Endothelial cell of umbilical vein (primary cell): Measurements from ENCODE around the gene LINC01488. TPM values are rescaled to one million over a fixed set of nuclear protein-coding genes. Genes with fewer than 3 reads are reported as not detected.
A peak's percentile ranks its signal among the peaks of the same experiment; 100 is the strongest.

Experiments
- BruUV-seq: library from RNA; stranded (reverse); fragments of 400-500 nt; replicated peaks from 2 replicates; lab custom pipeline; 2021; lab: Mats Ljungman, UMichigan
- CTCF ChIA-PET: fragments of 300-600, 350-600 bp; sonication (Branson Sonifier 250); formaldehyde crosslinking; loops from one replicate; lab custom pipeline; 2021; ENCODE audit warnings: antibody characterized with exemption, inconsistent platforms; lab: Charles Lee
- POLR2A ChIA-PET: fragments of 300-600, 350-600 bp; sonication (Branson Sonifier 250); formaldehyde crosslinking; loops from one replicate; lab custom pipeline; 2021; ENCODE audit warnings: antibody characterized with exemption, inconsistent platforms; lab: Charles Lee
- DNase-seq: peaks from one replicate; pipeline ENCODE4 v3.0.0-alpha.2; 2011; ENCODE audit warnings: low read depth, low spot score
- FAIRE-seq: peaks from 2 replicates; lab custom pipeline; 2011; peaks lifted over from hg19 to GRCh38; lab: Jason Lieb, UNC
- H2AFZ ChIP-seq: 2 replicates; pipeline ENCODE4 v1.6.0; 2012; ENCODE audit warnings: low read depth, low read length, control low read depth, inconsistent platforms
- H3K27ac ChIP-seq: 2 replicates; pipeline ENCODE4 v1.5.1; 2011; ENCODE audit warnings: low read depth, mild to moderate bottlenecking, control low read depth, low read length, moderate library complexity; ENCODE audit not compliant: insufficient read depth
- H3K27me3 ChIP-seq, 2 experiments: 2 replicates each; pipeline versions ENCODE4 v1.6.0 to v1.6.1; 2011; ENCODE audit warnings: low read length in 2 of 2, mixed read lengths in 1 of 2; ENCODE audit not compliant: control insufficient read depth in 2 of 2, insufficient read depth in 2 of 2
- H3K36me3 ChIP-seq, 2 experiments: 2 replicates in 1 of 2; 3 replicates in 1 of 2; pipeline ENCODE4 v1.5.1; 2011; ENCODE audit warnings: low read length in 2 of 2, mild to moderate bottlenecking in 1 of 2, moderate library complexity in 1 of 2; ENCODE audit not compliant: control insufficient read depth in 2 of 2, insufficient read depth in 2 of 2; ENCODE audit errors: extremely low read depth in 1 of 2
- H3K4me1 ChIP-seq: 3 replicates; pipeline ENCODE4 v1.5.1; 2011; ENCODE audit warnings: mild to moderate bottlenecking, low read length; ENCODE audit not compliant: control insufficient read depth, insufficient read depth; ENCODE audit errors: extremely low read depth
- H3K4me2 ChIP-seq: 2 replicates; pipeline ENCODE4 v1.6.1; 2011; ENCODE audit warnings: low read length, control low read depth, mixed read lengths; ENCODE audit not compliant: insufficient read depth
- H3K4me3 ChIP-seq, 3 experiments: fragments of 200-600 bp in 1 of 3; sonication (generic), shearing (Covaris generic) in 1 of 3; replicated peaks in 1 of 3; 2 replicates each; pipeline ENCODE4 v1.5.1; 2011 to 2016; ENCODE audit warnings: control low read depth in 3 of 3, low read length in 3 of 3, mild to moderate bottlenecking in 2 of 3, inconsistent platforms in 1 of 3, low read depth in 1 of 3, moderate library complexity in 1 of 3; ENCODE audit not compliant: insufficient read depth in 1 of 3
- H3K79me2 ChIP-seq: 2 replicates; pipeline ENCODE4 v1.6.0; 2012; ENCODE audit warnings: low read length, inconsistent platforms; ENCODE audit not compliant: control insufficient read depth, insufficient read depth
- H3K9ac ChIP-seq: replicated peaks from 2 replicates; pipeline ENCODE3; 2011; ENCODE audit warnings: low read length, control low read depth; ENCODE audit not compliant: insufficient read depth; ENCODE audit errors: extremely low read depth
- H3K9me1 ChIP-seq: replicated peaks from 3 replicates; pipeline ENCODE4 v1.6.0; 2011; ENCODE audit warnings: mild to moderate bottlenecking, low read length; ENCODE audit not compliant: control insufficient read depth, insufficient read depth; ENCODE audit errors: extremely low read depth
- H3K9me3 ChIP-seq: replicated peaks from 2 replicates; pipeline ENCODE4 v1.5.1; 2012; ENCODE audit warnings: low read length, inconsistent platforms; ENCODE audit not compliant: control insufficient read depth, insufficient read depth
- H4K20me1 ChIP-seq: replicated peaks from 2 replicates; pipeline ENCODE3; 2011; ENCODE audit warnings: mild to moderate bottlenecking, low read length; ENCODE audit not compliant: control insufficient read depth, insufficient read depth; ENCODE audit errors: extremely low read depth
- CTCF ChIP-seq, 2 donors: IDR thresholded peaks; 1 replicate in 1 of 2; 2 replicates in 1 of 2; pipeline ENCODE4 v1.5.1; 2011; ENCODE audit warnings: low read length in 2 of 2, mild to moderate bottlenecking in 2 of 2, moderate library complexity in 2 of 2, control low read depth in 1 of 2, inconsistent platforms in 1 of 2, low read depth in 1 of 2; ENCODE audit not compliant: insufficient read depth in 1 of 2; ENCODE audit errors: extremely low read depth in 1 of 2
- EZH2 ChIP-seq: IDR thresholded peaks from 2 replicates; pipeline ENCODE4 v1.6.1; 2012; ENCODE audit warnings: borderline replicate concordance, low read depth, mild to moderate bottlenecking, moderate library complexity, low read length, inconsistent platforms; ENCODE audit not compliant: severe bottlenecking
- FOS ChIP-seq: IDR thresholded peaks from 2 replicates; pipeline ENCODE4 v1.6.1; 2011; ENCODE audit warnings: mild to moderate bottlenecking, low read length, moderate library complexity, borderline replicate concordance; ENCODE audit not compliant: insufficient read depth
- GATA2 ChIP-seq: IDR thresholded peaks from 2 replicates; pipeline ENCODE4 v1.7.0; 2011; ENCODE audit warnings: low read depth, mild to moderate bottlenecking, moderate library complexity, mixed read lengths, low read length; ENCODE audit not compliant: insufficient read length, insufficient read depth
- JUN ChIP-seq: IDR thresholded peaks from 2 replicates; pipeline ENCODE4 v1.6.1; 2011; ENCODE audit warnings: borderline replicate concordance, low read depth; ENCODE audit not compliant: insufficient read length, insufficient read depth
- MAX ChIP-seq: IDR thresholded peaks from 2 replicates; pipeline ENCODE4 v1.6.1; 2011; ENCODE audit not compliant: insufficient read depth, insufficient read length
- MYC ChIP-seq: IDR thresholded peaks from one replicate; pipeline ENCODE4 v1.6.1; 2011; ENCODE audit warnings: mild to moderate bottlenecking, low read depth, low read length
- POLR2A ChIP-seq: IDR thresholded peaks from 2 replicates; pipeline ENCODE4 v1.6.1; 2012; ENCODE audit warnings: low read depth, mild to moderate bottlenecking, control low read depth, low read length
- POLR2AphosphoS5 ChIP-seq: IDR thresholded peaks from 2 replicates; pipeline ENCODE4 v1.6.1; 2012; ENCODE audit warnings: low read depth, mild to moderate bottlenecking, control low read depth, low read length, moderate library complexity; ENCODE audit not compliant: insufficient read depth
- dilution Hi-C: fragments of 300-500 bp; cut with MboI; formaldehyde crosslinking; loops from one replicate; pipeline ENCODE4 v1.15.0; 2019; ENCODE audit warnings: low sequenced_read_pairs; ENCODE audit not compliant: extremely low pct_ligation_motif_present
- intact Hi-C: fragments of 100-400 bp; cut with micrococcal nuclease; formaldehyde crosslinking; loops from one replicate; pipeline ENCODE4 v1.10.0; 2022
- polyA plus RNA-seq, 4 experiments: library from polyadenylated mRNA; depleted of rRNA in 3 of 4; stranded (reverse) in 3 of 4; unstranded in 1 of 4; fragments of >200 nt; gene quantifications; 2 replicates each; pipeline versions ENCODE4 v1.2.1 to v1.2.3, GENCODE V29; 2011 to 2012; ENCODE audit warnings: missing spikeins in 1 of 4
- total RNA-seq: library from RNA; stranded (reverse); gene quantifications from 2 replicates; pipeline ENCODE4 v1.2.3, GENCODE V29; 2021

The LINC01488 gene
- total and polyA plus RNA-seq, 2 donors (not counting 3 experiments of a cell fraction or from before 2014, with no cell fraction given), result not detected

- H3K27me3 ChIP-seq, result peaks cover 0 to 3% of the 10 kb centered on the region in 2 experiments
- DNase-seq (peak; percentile 31), FAIRE-seq (no peak)
- ChIA-PET CTCF (interaction anchor here (1.0 kb wide), 1 partner anchor 133 kb away, joined by 3 read pairs; no protein-coding TSS in a partner anchor), POLR2A (no interaction called here)
- H4K20me1 ChIP-seq, result no peaks in the 10 kb centered on the region
- intact Hi-C loops (no loop called here), dilution Hi-C loops (no loop called here)
- no peak overlapping the region for H3K9ac ChIP-seq
- no peak overlapping the region for H3K27ac ChIP-seq
- peaks cover 7% of the 10 kb centered on the region for H3K4me1 ChIP-seq
- no peaks in the 10 kb centered on the region for H3K36me3 ChIP-seq
- peak overlapping the region; percentile 26 for H2AFZ ChIP-seq
- H3K79me2 ChIP-seq, result no peaks in the 10 kb centered on the region
- H3K4me2 ChIP-seq, result no peak overlapping the region
- no peak overlapping the region for H3K4me3 ChIP-seq
- TF ChIP-seq MAX (no peak), CTCF (IDR thresholded peaks at IDR 0.05; ENCODE audit: extremely low read depth in 1 of 2, insufficient read depth in 1 of 2, low read depth in 1 of 2, low read length in 2 of 2) (peak in 1 of 2 donors; percentile 23)
- no peaks in the 10 kb centered on the region for H3K9me3 ChIP-seq
- no TSS peak for BruUV-seq
- no peaks in the 10 kb centered on the region for H3K9me1 ChIP-seq
Observed at GRCh38 chr11:69540118-69541000, 58.9 kb downstream of the LINC01488 start.

GRCh38 chr11:69541001-69541285, 59.5 kb downstream of the LINC01488 start:
- POLR2A ChIA-PET, result no interaction called here
- Histone ChIP-seq H3K4me3 (no peak overlapping the region), H3K4me1 (peaks cover 7% of the 10 kb centered on the region), H3K36me3 (no peaks in the 10 kb centered on the region), H4K20me1 (no peaks in the 10 kb centered on the region), H3K9me1 (no peaks in the 10 kb centered on the region), H3K9me3 (no peaks in the 10 kb centered on the region), H3K27ac (no peak overlapping the region), H2AFZ (no peak overlapping the region), H3K79me2 (no peaks in the 10 kb centered on the region), H3K9ac (no peak overlapping the region), H3K27me3 (peaks cover 0 to 3% of the 10 kb centered on the region in 2 experiments), H3K4me2 (no peak overlapping the region)
- CTCF ChIA-PET, result no interaction called here
- dilution Hi-C loops, result no loop called here
- TF ChIP-seq POLR2AphosphoS5, result no peak
- no peak for TF ChIP-seq EZH2
- TF ChIP-seq POLR2A, result no peak
- no peak for TF ChIP-seq JUN
- no peak for TF ChIP-seq GATA2
- no peak for TF ChIP-seq MAX
- no peak for TF ChIP-seq MYC
- TF ChIP-seq FOS, result no peak
- no peak for TF ChIP-seq CTCF (IDR thresholded peaks at IDR 0.05; ENCODE audit: extremely low read depth in 1 of 2, insufficient read depth in 1 of 2, low read depth in 1 of 2, low read length in 2 of 2)
- BruUV-seq, result no TSS peak
- no peak for FAIRE-seq
- intact Hi-C loops, result no loop called here
- DNase-seq, result no peak
